ENCODE results near the gene CACTIN.

GRCh38 chr19:3573858-3574637, 52.5 kb downstream of the CACTIN start:
- no peak for TF ChIP-seq EZH2 (IDR thresholded peaks at IDR 0.05; ENCODE audit: borderline replicate concordance, low read length)
- no peak for TF ChIP-seq CTCF (IDR thresholded peaks at IDR 0.05; ENCODE audit: low read length)

Data from OCI-LY1 (cell line).